NCI-H2107 treated with DMSO at 0.1 percent for 48 hours (cell line): ENCODE measurements around the gene WDFY1.

Experiments used
- DNase-seq: peaks from one replicate; lab custom pipeline; 2025; ENCODE audit not compliant: unreplicated experiment; lab: John Stamatoyannopoulos, UW

WDFY1 gene

GRCh38 chr2:223863491-223863890, 81.6 kb downstream of the WDFY1 start:
- no peak for DNase-seq

- DNase-seq, result no peak
Observed at GRCh38 chr2:223860809-223861738, 84.1 kb downstream of the WDFY1 start.

GRCh38 chr2:223859070-223859469, 86.1 kb downstream of the WDFY1 start:
- no peak for DNase-seq

GRCh38 chr2:223856584-223856983, 88.6 kb downstream of the WDFY1 start:
- DNase-seq, result no peak

- DNase-seq, result no peak
Observed at GRCh38 chr2:223856021-223856420, 89.1 kb downstream of the WDFY1 start.

- no peak for DNase-seq
Observed at GRCh38 chr2:223855426-223855825, 89.7 kb downstream of the WDFY1 start.

- DNase-seq, result no peak
Observed at GRCh38 chr2:223854741-223855140, 90.4 kb downstream of the WDFY1 start.

- no peak for DNase-seq
Observed at GRCh38 chr2:223853425-223853837, 91.7 kb downstream of the WDFY1 start.

- DNase-seq, result no peak
Observed at GRCh38 chr2:223852281-223852795, 92.8 kb downstream of the WDFY1 start.

GRCh38 chr2:223847410-223847809, 97.7 kb downstream of the WDFY1 start:
- no peak for DNase-seq

GRCh38 chr2:223846515-223846914, 98.6 kb downstream of the WDFY1 start:
- no peak for DNase-seq

GRCh38 chr2:223841436-223842190, 103.5 kb downstream of the WDFY1 start:
- DNase-seq, result no peak

- peak; percentile 63 for DNase-seq
Observed at GRCh38 chr2:223837287-223838061, 107.7 kb downstream of the WDFY1 start, which contains the start of gene AP1S3. TSS of gene AP1S3 (minus strand) at chr2:223837582. CDS start at chr2:223837450, 132 bp downstream.

GRCh38 chr2:223835701-223836532, 109.2 kb downstream of the WDFY1 start:
- peak; percentile 11 for DNase-seq

GRCh38 chr2:223834431-223834830, 110.7 kb downstream of the WDFY1 start:
- DNase-seq, result no peak

- no peak for DNase-seq
Observed at GRCh38 chr2:223832241-223832903, 112.8 kb downstream of the WDFY1 start.

- no peak for DNase-seq
Observed at GRCh38 chr2:223829128-223829527, 116.0 kb downstream of the WDFY1 start.

- DNase-seq, result no peak
Observed at GRCh38 chr2:223828314-223828713, 116.8 kb downstream of the WDFY1 start.

GRCh38 chr2:223826995-223827394, 118.1 kb downstream of the WDFY1 start:
- no peak for DNase-seq
